ENCODE results near the gene TRIO. TPM values are rescaled to one million over a fixed set of nuclear protein-coding genes. Genes with fewer than 3 reads are reported as not detected.

Gene TRIO
- total and polyA plus RNA-seq, 2 of the 8 experiments (the other 6 are each of a cell fraction or from before 2014, with no cell fraction given): 35.1 to 69.1 TPM

DNA sequence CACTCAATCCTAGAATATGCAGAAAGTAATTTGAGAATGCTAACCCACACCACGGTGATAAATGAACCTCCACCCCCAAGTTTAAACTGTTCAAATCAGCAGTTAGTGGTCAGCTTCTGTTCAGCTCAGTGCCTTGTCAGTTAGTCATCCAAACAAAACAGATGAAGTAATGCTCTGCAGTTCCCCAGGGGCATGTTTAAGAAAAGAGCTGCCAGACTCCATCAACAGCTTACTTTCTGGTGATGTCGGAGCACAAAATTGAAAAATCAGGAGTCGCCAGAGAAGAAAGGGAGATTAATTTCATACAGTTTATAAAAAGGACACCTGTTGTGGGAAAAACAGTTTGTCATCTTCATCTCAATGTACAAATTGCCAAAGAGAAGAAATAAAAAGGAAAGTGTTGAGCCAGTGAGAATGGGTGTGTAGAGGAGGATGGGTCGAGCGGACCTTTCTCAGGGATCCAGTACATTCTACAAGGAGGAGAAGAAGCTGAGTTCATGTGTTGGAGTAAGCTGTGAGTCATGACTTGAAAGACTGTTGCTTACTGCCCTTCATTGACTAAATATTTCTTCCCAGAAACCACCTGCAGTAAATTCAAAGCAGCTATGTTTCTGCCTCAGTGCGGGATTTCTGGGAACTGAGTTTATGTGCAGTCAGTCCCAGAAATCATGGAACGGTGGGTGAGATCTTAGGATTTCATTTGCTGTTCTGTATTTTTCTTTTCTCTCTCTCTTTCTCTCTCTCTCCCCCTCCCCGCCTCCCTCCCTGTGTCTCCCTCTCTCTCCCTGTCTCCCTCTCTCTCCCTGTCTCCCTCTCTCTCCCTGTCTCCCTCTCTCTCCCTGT, 13.7 kb downstream of the TRIO start (continued):
- TF ChIP-seq, protein P1, sequence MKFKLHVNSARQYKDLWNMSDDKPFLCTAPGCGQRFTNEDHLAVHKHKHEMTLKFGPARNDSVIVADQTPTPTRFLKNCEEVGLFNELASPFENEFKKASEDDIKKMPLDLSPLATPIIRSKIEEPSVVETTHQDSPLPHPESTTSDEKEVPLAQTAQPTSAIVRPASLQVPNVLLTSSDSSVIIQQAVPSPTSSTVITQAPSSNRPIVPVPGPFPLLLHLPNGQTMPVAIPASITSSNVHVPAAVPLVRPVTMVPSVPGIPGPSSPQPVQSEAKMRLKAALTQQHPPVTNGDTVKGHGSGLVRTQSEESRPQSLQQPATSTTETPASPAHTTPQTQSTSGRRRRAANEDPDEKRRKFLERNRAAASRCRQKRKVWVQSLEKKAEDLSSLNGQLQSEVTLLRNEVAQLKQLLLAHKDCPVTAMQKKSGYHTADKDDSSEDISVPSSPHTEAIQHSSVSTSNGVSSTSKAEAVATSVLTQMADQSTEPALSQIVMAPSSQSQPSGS (IDR thresholded peaks at IDR 0.05; ENCODE audit: low read length): no peak
- no peak for TF ChIP-seq TAF1 (IDR thresholded peaks at IDR 0.05; ENCODE audit: low read depth, low read length)
- TF ChIP-seq JUND (IDR thresholded peaks at IDR 0.05; ENCODE audit: low read length): no peak
